Mesendoderm (in vitro differentiated cells): ENCODE results near the gene RANBP3.

Experiments used
- DNase-seq: peaks from one replicate; pipeline ENCODE4 v3.0.0; 2013
- H2AK5ac ChIP-seq: 2 replicates; pipeline ENCODE4 v1.6.1; 2013; ENCODE audit warnings: low read length, inconsistent platforms
- H2BK120ac ChIP-seq: 2 replicates; pipeline ENCODE4 v1.6.1; 2013; ENCODE audit warnings: low read depth, mild to moderate bottlenecking, low read length, moderate library complexity, mixed read lengths
- H2BK15ac ChIP-seq: replicated peaks from 2 replicates; pipeline ENCODE4 v1.6.1; 2013; ENCODE audit warnings: low read depth, mild to moderate bottlenecking, moderate library complexity
- H2BK5ac ChIP-seq: 2 replicates; pipeline ENCODE4 v1.6.1; 2013; ENCODE audit warnings: low read length, inconsistent platforms
- H3K18ac ChIP-seq: 2 replicates; pipeline ENCODE4 v1.6.1; 2013; ENCODE audit warnings: mild to moderate bottlenecking, low read length, mixed read lengths
- H3K23ac ChIP-seq: one replicate; pipeline ENCODE4 v1.6.1; 2013; ENCODE audit warnings: low read length
- H3K27ac ChIP-seq: 2 replicates; pipeline ENCODE4 v1.5.1; 2013; ENCODE audit warnings: low read depth, mild to moderate bottlenecking, inconsistent platforms, low read length, moderate library complexity
- H3K27me3 ChIP-seq: 2 replicates; pipeline ENCODE4 v1.6.1; 2013; ENCODE audit warnings: low read length, control low read depth, mild to moderate bottlenecking, inconsistent platforms; ENCODE audit not compliant: insufficient read depth, poor library complexity
- H3K36me3 ChIP-seq: 2 replicates; pipeline ENCODE4 v1.6.1; 2013; ENCODE audit warnings: low read length, inconsistent platforms; ENCODE audit not compliant: control insufficient read depth, insufficient read depth
- H3K4ac ChIP-seq: one replicate; pipeline ENCODE4 v1.6.1; 2013; ENCODE audit warnings: low read depth, mild to moderate bottlenecking, low read length, moderate library complexity
- H3K4me1 ChIP-seq: 2 replicates; pipeline ENCODE4 v1.6.1; 2013; ENCODE audit warnings: low read depth, low read length, inconsistent platforms; ENCODE audit not compliant: control insufficient read depth
- H3K4me2 ChIP-seq: 2 replicates; pipeline ENCODE4 v1.6.1; 2013; ENCODE audit warnings: low read length
- H3K4me3 ChIP-seq: 2 replicates; pipeline ENCODE4 v1.5.1; 2013; ENCODE audit warnings: mild to moderate bottlenecking, low read length
- H3K56ac ChIP-seq: one replicate; pipeline ENCODE4 v1.6.1; 2013; ENCODE audit warnings: low read length
- H3K79me1 ChIP-seq: 2 replicates; pipeline ENCODE4 v1.6.1; 2013; ENCODE audit warnings: low read length, inconsistent platforms
- H3K79me2 ChIP-seq: 2 replicates; pipeline ENCODE4 v1.6.1; 2013; ENCODE audit warnings: mild to moderate bottlenecking, low read length; ENCODE audit not compliant: control insufficient read depth, insufficient read depth
- H3K9ac ChIP-seq: 2 replicates; pipeline ENCODE4 v1.6.1; 2013; ENCODE audit warnings: low read length, inconsistent platforms
- H4K5ac ChIP-seq: one replicate; pipeline ENCODE4 v1.6.1; 2013; ENCODE audit warnings: low read length
- H4K8ac ChIP-seq: one replicate; pipeline ENCODE4 v1.6.1; 2013; ENCODE audit warnings: low read depth, mild to moderate bottlenecking, control low read depth, low read length, moderate library complexity
- WGBS: extraction: QIAGEN DNeasy Blood & Tissue Kit; methylation state at CpG from one replicate; pipeline ENCODE4 v1.1.7; 2013; ENCODE audit warnings: low lambda C conversion rate, missing lambda C conversion rate; ENCODE audit not compliant: insufficient coverage; ENCODE audit errors: extremely low coverage; 5-methylcytosine and 5-hydroxymethylcytosine counted together

The RANBP3 gene

GRCh38 chr19:5896365-5897076, 81.4 kb downstream of the RANBP3 start:
- Histone ChIP-seq H3K4ac (no peak overlapping the region), H3K79me2 (peaks cover 12% of the 10 kb centered on the region), H2BK120ac (no peak overlapping the region), H4K5ac (no peak overlapping the region), H3K18ac (no peak overlapping the region), H3K79me1 (peaks cover 9% of the 10 kb centered on the region), H3K27ac (no peak overlapping the region), H3K23ac (no peak overlapping the region), H2BK15ac (no peak overlapping the region), H2AK5ac (no peak overlapping the region), H3K27me3 (no peaks in the 10 kb centered on the region), H3K4me1 (no peaks in the 10 kb centered on the region), H4K8ac (no peak overlapping the region), H3K4me2 (no peak overlapping the region), H3K36me3 (peaks cover 4% of the 10 kb centered on the region), H3K56ac (no peak overlapping the region), H2BK5ac (no peak overlapping the region), H3K9ac (no peak overlapping the region), H3K4me3 (no peak overlapping the region)
- WGBS = no CpG with 5 or more reads among the region's 29 CpGs
- no peak for DNase-seq

GRCh38 chr19:5895890-5896289, 82.0 kb downstream of the RANBP3 start:
- Histone ChIP-seq H4K8ac (no peak overlapping the region), H2BK5ac (no peak overlapping the region), H3K4me3 (no peak overlapping the region), H4K5ac (no peak overlapping the region), H2BK120ac (no peak overlapping the region), H3K4me2 (no peak overlapping the region), H3K18ac (no peak overlapping the region), H3K79me2 (peaks cover 8% of the 10 kb centered on the region), H3K4ac (no peak overlapping the region), H2BK15ac (no peak overlapping the region), H3K4me1 (no peaks in the 10 kb centered on the region), H3K27me3 (no peaks in the 10 kb centered on the region), H3K23ac (no peak overlapping the region), H3K27ac (no peak overlapping the region), H2AK5ac (no peak overlapping the region), H3K79me1 (peaks cover 9% of the 10 kb centered on the region), H3K56ac (no peak overlapping the region), H3K9ac (no peak overlapping the region), H3K36me3 (peaks cover 4% of the 10 kb centered on the region)
- no CpG with 5 or more reads among the region's 8 CpGs for WGBS
- DNase-seq = no peak

GRCh38 chr19:5895409-5895808, 82.5 kb downstream of the RANBP3 start:
- Histone ChIP-seq H3K56ac (no peak overlapping the region), H4K5ac (no peak overlapping the region), H2BK15ac (no peak overlapping the region), H3K27ac (no peak overlapping the region), H3K79me2 (peaks cover 6% of the 10 kb centered on the region), H3K9ac (no peak overlapping the region), H3K4me2 (no peak overlapping the region), H4K8ac (no peak overlapping the region), H3K79me1 (peaks cover 9% of the 10 kb centered on the region), H3K4me3 (no peak overlapping the region), H3K4ac (no peak overlapping the region), H2BK120ac (no peak overlapping the region), H2AK5ac (no peak overlapping the region), H3K36me3 (peaks cover 4% of the 10 kb centered on the region), H2BK5ac (no peak overlapping the region), H3K18ac (no peak overlapping the region), H3K4me1 (no peaks in the 10 kb centered on the region), H3K23ac (no peak overlapping the region), H3K27me3 (no peaks in the 10 kb centered on the region)
- WGBS = no CpG with 5 or more reads among the region's 15 CpGs
- no peak for DNase-seq

GRCh38 chr19:5894704-5895349, 83.1 kb downstream of the RANBP3 start:
- Histone ChIP-seq H3K4ac (no peak overlapping the region), H3K18ac (no peak overlapping the region), H3K27me3 (no peaks in the 10 kb centered on the region), H2AK5ac (no peak overlapping the region), H3K36me3 (peaks cover 4% of the 10 kb centered on the region), H2BK5ac (no peak overlapping the region), H4K8ac (no peak overlapping the region), H2BK120ac (no peak overlapping the region), H3K23ac (no peak overlapping the region), H3K79me1 (peaks cover 3% of the 10 kb centered on the region), H4K5ac (no peak overlapping the region), H3K4me2 (no peak overlapping the region), H2BK15ac (no peak overlapping the region), H3K4me1 (no peaks in the 10 kb centered on the region), H3K27ac (no peak overlapping the region), H3K56ac (no peak overlapping the region), H3K4me3 (no peak overlapping the region), H3K9ac (no peak overlapping the region), H3K79me2 (peaks cover under 1% of the 10 kb centered on the region)
- no CpG with 5 or more reads among the region's 28 CpGs for WGBS
- no peak for DNase-seq

- no peak overlapping the region for H2BK5ac ChIP-seq
- no peaks in the 10 kb centered on the region for H3K27me3 ChIP-seq
- no peak overlapping the region for H3K56ac ChIP-seq
- no peak overlapping the region for H2BK120ac ChIP-seq
- H3K23ac ChIP-seq = no peak overlapping the region
- no peak for DNase-seq
- no CpG with 5 or more reads among the region's 28 CpGs for WGBS
- H3K4me2 ChIP-seq = no peak overlapping the region
- no peaks in the 10 kb centered on the region for H3K4me1 ChIP-seq
- no peaks in the 10 kb centered on the region for H3K79me2 ChIP-seq
- H3K9ac ChIP-seq = no peak overlapping the region
- H4K5ac ChIP-seq = no peak overlapping the region
- H4K8ac ChIP-seq = no peak overlapping the region
- H3K79me1 ChIP-seq = peaks cover 2% of the 10 kb centered on the region
- H2BK15ac ChIP-seq = no peak overlapping the region
- H2AK5ac ChIP-seq = no peak overlapping the region
- H3K18ac ChIP-seq = no peak overlapping the region
- no peak overlapping the region for H3K27ac ChIP-seq
- H3K36me3 ChIP-seq = peaks cover 4% of the 10 kb centered on the region
- H3K4ac ChIP-seq = no peak overlapping the region
- H3K4me3 ChIP-seq = no peak overlapping the region
Measured at GRCh38 chr19:5893907-5894703, 83.8 kb downstream of the RANBP3 start.
